MG63 (cell line): Measurements from ENCODE around the gene LIG3. TPM values are rescaled to one million over a fixed set of nuclear protein-coding genes. Genes with fewer than 3 reads are reported as not detected.
A peak's percentile ranks its signal among the peaks of the same experiment; 100 is the strongest.
"Not testable (repeated sequence)": the region's sequence is repeated elsewhere in the genome, so short reads cannot be mapped to it uniquely, and the experiment has no call there.

Source experiments
- DNase-seq: peaks from one replicate; pipeline ENCODE4 v3.0.0-alpha.2; 2020
- H3K27me3 ChIP-seq: fragments of 250-450 bp; sonication (Bioruptor Pico); 2 replicates; pipeline ENCODE4 v1.5.1; 2020; ENCODE audit warnings: mild to moderate bottlenecking, moderate library complexity
- H3K36me3 ChIP-seq: fragments of 250-450 bp; sonication (Bioruptor Pico); 2 replicates; pipeline ENCODE4 v1.5.1; 2020; ENCODE audit warnings: mild to moderate bottlenecking, moderate library complexity
- H3K4me3 ChIP-seq: fragments of 250-450 bp; sonication (Bioruptor Pico); 2 replicates; pipeline ENCODE4 v1.5.1; 2020; ENCODE audit warnings: mild to moderate bottlenecking, moderate library complexity
- H3K9me3 ChIP-seq: fragments of 250-450 bp; sonication (Bioruptor Pico); 2 replicates; pipeline ENCODE4 v1.5.1; 2020; ENCODE audit warnings: mild to moderate bottlenecking, moderate library complexity
- total RNA-seq: library from RNA; depleted of rRNA; stranded (reverse); fragments of >200 nt; shearing (Covaris generic); gene quantifications from 2 replicates; pipeline ENCODE4 v1.2.3, GENCODE V29; 2014; ENCODE audit warnings: low replicate concordance

LIG3 gene
- total RNA-seq, 1 experiment from 2014 or later, result 45.6 TPM

GRCh38 chr17:35021520-35022380, 41.4 kb downstream of the LIG3 start:
- Histone ChIP-seq H3K9me3 (no peaks in the 10 kb centered on the region), H3K36me3 (peaks cover 7% of the 10 kb centered on the region), H3K4me3 (no peak overlapping the region), H3K27me3 (no peaks in the 10 kb centered on the region)
- no peak for DNase-seq

GRCh38 chr17:35022536-35023063, 42.3 kb downstream of the LIG3 start:
- H3K36me3 ChIP-seq, result peaks cover 7% of the 10 kb centered on the region

GRCh38 chr17:35023538-35023937, 43.2 kb downstream of the LIG3 start:
- no peak for DNase-seq
- peaks cover 7% of the 10 kb centered on the region for H3K36me3 ChIP-seq
- no peaks in the 10 kb centered on the region for H3K27me3 ChIP-seq
- no peak overlapping the region for H3K4me3 ChIP-seq
- H3K9me3 ChIP-seq, result no peaks in the 10 kb centered on the region

More at GRCh38 chr17:35022536-35023063, 42.3 kb downstream of the LIG3 start:
- DNase-seq, result peak; percentile 94
- H3K9me3 ChIP-seq, result no peaks in the 10 kb centered on the region
- no peak overlapping the region for H3K4me3 ChIP-seq
- no peaks in the 10 kb centered on the region for H3K27me3 ChIP-seq

GRCh38 chr17:35025541-35025940, 45.2 kb downstream of the LIG3 start:
- Histone ChIP-seq H3K9me3 (no peaks in the 10 kb centered on the region), H3K4me3 (no peak overlapping the region), H3K27me3 (no peaks in the 10 kb centered on the region), H3K36me3 (peaks cover 7% of the 10 kb centered on the region)
- DNase-seq, result no peak

GRCh38 chr17:35028097-35028496, 47.8 kb downstream of the LIG3 start:
- not testable (repeated sequence) for H3K4me3 ChIP-seq, H3K36me3 ChIP-seq, H3K9me3 ChIP-seq, H3K27me3 ChIP-seq, DNase-seq

GRCh38 chr17:35028531-35029262, 48.4 kb downstream of the LIG3 start:
- Histone ChIP-seq H3K4me3 (no peak overlapping the region), H3K36me3 (no peaks in the 10 kb centered on the region), H3K9me3 (no peaks in the 10 kb centered on the region), H3K27me3 (no peaks in the 10 kb centered on the region)
- DNase-seq, result no peak

- no peak overlapping the region for H3K4me3 ChIP-seq
- no peak for DNase-seq
- H3K27me3 ChIP-seq, result no peaks in the 10 kb centered on the region
- no peaks in the 10 kb centered on the region for H3K36me3 ChIP-seq
- H3K9me3 ChIP-seq, result no peaks in the 10 kb centered on the region
These were observed 50.5 kb downstream of the LIG3 start for GRCh38 chr17:35030780-35031179.

- H3K27me3 ChIP-seq, result no peaks in the 10 kb centered on the region
- no peak for DNase-seq
- H3K36me3 ChIP-seq, result no peaks in the 10 kb centered on the region
- H3K9me3 ChIP-seq, result no peaks in the 10 kb centered on the region
- no peak overlapping the region for H3K4me3 ChIP-seq
These were observed 58.1 kb downstream of the LIG3 start for GRCh38 chr17:35038453-35038852.

GRCh38 chr17:35041390-35041789, 61.1 kb downstream of the LIG3 start:
- no peak for DNase-seq
- no peak overlapping the region for H3K4me3 ChIP-seq
- no peaks in the 10 kb centered on the region for H3K9me3 ChIP-seq
- no peaks in the 10 kb centered on the region for H3K36me3 ChIP-seq
- H3K27me3 ChIP-seq, result no peaks in the 10 kb centered on the region

- no peak for DNase-seq
- H3K9me3 ChIP-seq, result no peaks in the 10 kb centered on the region
- H3K4me3 ChIP-seq, result no peak overlapping the region
- H3K36me3 ChIP-seq, result no peaks in the 10 kb centered on the region
- no peaks in the 10 kb centered on the region for H3K27me3 ChIP-seq
These were observed 63.9 kb downstream of the LIG3 start for GRCh38 chr17:35044181-35044580.

- DNase-seq, H3K9me3 ChIP-seq, H3K36me3 ChIP-seq, H3K27me3 ChIP-seq, H3K4me3 ChIP-seq: not testable (repeated sequence)
These were observed 65.2 kb downstream of the LIG3 start for GRCh38 chr17:35045458-35045979.

GRCh38 chr17:35046245-35046644, 65.9 kb downstream of the LIG3 start:
- Histone ChIP-seq H3K9me3 (no peaks in the 10 kb centered on the region), H3K36me3 (no peaks in the 10 kb centered on the region), H3K4me3 (peak overlapping the region; percentile 22), H3K27me3 (no peaks in the 10 kb centered on the region)
- DNase-seq, result no peak

GRCh38 chr17:35046740-35047283, 66.5 kb downstream of the LIG3 start:
- Histone ChIP-seq H3K4me3 (peak overlapping the region; percentile 22), H3K27me3 (no peaks in the 10 kb centered on the region), H3K9me3 (no peaks in the 10 kb centered on the region), H3K36me3 (no peaks in the 10 kb centered on the region)
- DNase-seq, result peak; percentile 58

GRCh38 chr17:35048685-35049379, 68.5 kb downstream of the LIG3 start:
- DNase-seq, result no peak
- Histone ChIP-seq H3K36me3 (no peaks in the 10 kb centered on the region), H3K4me3 (no peak overlapping the region), H3K27me3 (no peaks in the 10 kb centered on the region), H3K9me3 (no peaks in the 10 kb centered on the region)

GRCh38 chr17:35050170-35050569, 69.9 kb downstream of the LIG3 start:
- no peaks in the 10 kb centered on the region for H3K36me3 ChIP-seq
- no peaks in the 10 kb centered on the region for H3K27me3 ChIP-seq
- no peak overlapping the region for H3K4me3 ChIP-seq
- DNase-seq, result no peak
- no peaks in the 10 kb centered on the region for H3K9me3 ChIP-seq

GRCh38 chr17:35051183-35051578, 70.9 kb downstream of the LIG3 start:
- no peaks in the 10 kb centered on the region for H3K36me3 ChIP-seq
- H3K4me3 ChIP-seq, result no peak overlapping the region
- DNase-seq, result no peak
- no peaks in the 10 kb centered on the region for H3K9me3 ChIP-seq
- no peaks in the 10 kb centered on the region for H3K27me3 ChIP-seq
